Measurements from ENCODE around the gene SULT2B1.
"Not testable (repeated sequence)": the region's sequence is repeated elsewhere in the genome, so short reads cannot be mapped to it uniquely, and the experiment has no call there.

Gene SULT2B1

GRCh38 chr19:48569814-48570213 is 17.8 kb downstream of the SULT2B1 start:
- no peak overlapping the region for H3K9ac ChIP-seq
- H4K20me1 ChIP-seq (ENCODE audit: insufficient read depth), result no peaks in the 10 kb centered on the region
- H3K27ac ChIP-seq, result no peak overlapping the region
- H2AFZ ChIP-seq (ENCODE audit: low read depth), result no peak overlapping the region
- TF ChIP-seq CTCF (conservative IDR thresholded peaks at IDR 0.05; ENCODE audit: low read depth, low read length), result no peak
- no peaks in the 10 kb centered on the region for H3K79me2 ChIP-seq (ENCODE audit: insufficient read depth, low read depth)
- no peak overlapping the region for H3K4me2 ChIP-seq
- peaks cover 52% of the 10 kb centered on the region for H3K27me3 ChIP-seq (ENCODE audit: insufficient read depth, low read depth)
- H3K4me3 ChIP-seq (IDR thresholded peaks at IDR 0.05; ENCODE audit: insufficient read depth, low read depth, low read length), result no peak overlapping the region
- H3K36me3 ChIP-seq (ENCODE audit: insufficient read depth), result no peaks in the 10 kb centered on the region
- no peaks in the 10 kb centered on the region for H3K4me1 ChIP-seq (ENCODE audit: low read depth, poor library complexity, severe bottlenecking)

DNA sequence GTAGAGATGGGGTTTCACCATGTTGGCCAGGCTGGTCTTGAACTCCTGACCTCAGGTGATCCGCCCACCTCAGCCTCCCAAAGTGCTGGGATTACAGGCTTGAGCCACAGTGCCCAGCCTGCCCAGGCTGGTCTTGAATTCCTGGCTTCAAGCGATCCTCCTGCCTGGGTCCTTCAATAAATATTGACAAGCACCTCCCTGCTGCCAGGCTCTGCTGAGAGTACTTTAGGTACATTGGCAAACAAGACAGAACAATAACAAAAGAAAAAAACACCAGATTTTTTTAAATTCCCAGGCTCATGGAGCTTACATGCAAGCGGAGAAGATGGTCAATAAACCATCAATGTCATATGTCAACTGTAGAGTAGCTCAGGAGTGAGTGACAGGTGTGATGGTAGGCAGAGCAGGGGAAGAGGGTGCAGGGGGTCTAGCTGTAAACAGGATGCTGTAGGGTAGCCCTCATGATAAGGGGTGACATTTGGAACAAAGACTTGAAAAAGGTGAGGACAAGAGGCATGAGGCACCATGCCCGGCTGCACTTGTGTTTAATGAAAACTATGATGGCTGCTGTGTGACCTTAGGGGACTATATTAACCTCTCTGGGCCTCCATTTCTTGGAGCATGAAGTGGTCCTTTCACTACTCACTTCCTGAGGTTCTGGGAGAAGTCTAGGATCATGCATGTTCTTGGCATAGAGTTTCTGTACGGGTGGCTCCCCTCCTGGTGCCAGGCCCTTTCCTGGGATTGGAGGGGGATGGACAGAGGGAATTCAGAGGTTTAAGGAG is 19.6 kb downstream of the SULT2B1 start:
- Histone ChIP-seq H3K36me3 (ENCODE audit: insufficient read depth) (no peaks in the 10 kb centered on the region), H3K4me2 (no peak overlapping the region), H4K20me1 (ENCODE audit: insufficient read depth) (no peaks in the 10 kb centered on the region)

GRCh38 chr19:48573163-48573505 is 21.2 kb downstream of the SULT2B1 start:
- no peak for TF ChIP-seq CTCF (conservative IDR thresholded peaks at IDR 0.05; ENCODE audit: low read depth, low read length)
- no peak overlapping the region for H3K9ac ChIP-seq
- no peaks in the 10 kb centered on the region for H3K79me2 ChIP-seq (ENCODE audit: insufficient read depth, low read depth)
- H2AFZ ChIP-seq (ENCODE audit: low read depth), result no peak overlapping the region
- peaks cover 42% of the 10 kb centered on the region for H3K27me3 ChIP-seq (ENCODE audit: insufficient read depth, low read depth)
- no peaks in the 10 kb centered on the region for H3K36me3 ChIP-seq (ENCODE audit: insufficient read depth)
- no peak overlapping the region for H3K4me2 ChIP-seq
- H4K20me1 ChIP-seq (ENCODE audit: insufficient read depth), result no peaks in the 10 kb centered on the region
- H3K4me3 ChIP-seq (IDR thresholded peaks at IDR 0.05; ENCODE audit: insufficient read depth, low read depth, low read length), result no peak overlapping the region
- no peak overlapping the region for H3K27ac ChIP-seq
- H3K4me1 ChIP-seq (ENCODE audit: low read depth, poor library complexity, severe bottlenecking), result no peaks in the 10 kb centered on the region

More for the DNA sequence above, 19.6 kb downstream of the SULT2B1 start:
- H3K9ac ChIP-seq, result no peak overlapping the region
- H3K27ac ChIP-seq, result no peak overlapping the region
- H3K27me3 ChIP-seq (ENCODE audit: insufficient read depth, low read depth), result peaks cover 49% of the 10 kb centered on the region
- no peak for TF ChIP-seq CTCF (conservative IDR thresholded peaks at IDR 0.05; ENCODE audit: low read depth, low read length)
- no peaks in the 10 kb centered on the region for H3K79me2 ChIP-seq (ENCODE audit: insufficient read depth, low read depth)
- H3K4me3 ChIP-seq (IDR thresholded peaks at IDR 0.05; ENCODE audit: insufficient read depth, low read depth, low read length), result no peak overlapping the region
- no peak overlapping the region for H2AFZ ChIP-seq (ENCODE audit: low read depth)
- H3K4me1 ChIP-seq (ENCODE audit: low read depth, poor library complexity, severe bottlenecking), result no peaks in the 10 kb centered on the region

DNA sequence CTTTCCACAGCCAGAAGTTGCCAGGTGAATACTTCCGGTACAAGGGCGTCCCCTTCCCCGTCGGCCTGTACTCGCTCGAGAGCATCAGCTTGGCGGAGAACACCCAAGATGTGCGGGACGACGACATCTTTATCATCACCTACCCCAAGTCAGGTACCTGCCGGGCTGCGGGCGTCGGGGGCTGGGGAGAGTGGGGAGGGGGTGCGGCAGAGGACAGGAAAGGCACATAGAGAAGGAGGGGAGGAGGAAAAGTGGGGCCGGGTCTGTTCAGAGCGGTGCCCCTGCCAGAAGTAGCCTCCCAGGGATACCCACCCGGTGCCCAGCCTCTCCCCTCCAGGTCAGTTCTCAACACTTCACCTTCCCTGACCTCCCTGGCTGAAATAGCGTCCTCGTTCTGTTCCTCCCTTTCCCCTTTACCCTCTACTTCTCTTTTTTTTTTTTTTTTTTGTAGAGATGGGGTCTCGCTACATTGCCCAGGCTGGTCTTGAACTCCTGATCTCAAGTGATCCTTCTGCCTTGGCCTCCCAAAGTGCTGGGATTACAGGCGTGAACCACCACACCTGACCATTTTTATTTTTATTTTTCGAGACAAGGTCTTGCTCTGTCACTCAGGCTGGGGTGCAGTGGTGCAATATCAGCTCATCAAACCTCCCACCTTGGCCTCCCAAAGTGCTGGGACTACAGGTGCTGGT is 24.1 kb downstream of the SULT2B1 start:
- Histone ChIP-seq H3K79me2 (ENCODE audit: insufficient read depth, low read depth) (no peaks in the 10 kb centered on the region), H3K36me3 (ENCODE audit: insufficient read depth) (no peaks in the 10 kb centered on the region), H3K4me2 (no peak overlapping the region), H3K9ac (no peak overlapping the region), H4K20me1 (ENCODE audit: insufficient read depth) (no peaks in the 10 kb centered on the region), H3K27ac (no peak overlapping the region), H3K4me1 (ENCODE audit: low read depth, poor library complexity, severe bottlenecking) (no peaks in the 10 kb centered on the region), H3K27me3 (ENCODE audit: insufficient read depth, low read depth) (peaks cover 45% of the 10 kb centered on the region), H3K4me3 (IDR thresholded peaks at IDR 0.05; ENCODE audit: insufficient read depth, low read depth, low read length) (no peak overlapping the region), H2AFZ (ENCODE audit: low read depth) (no peak overlapping the region)
- no peak for TF ChIP-seq CTCF (conservative IDR thresholded peaks at IDR 0.05; ENCODE audit: low read depth, low read length)

- H4K20me1 ChIP-seq (ENCODE audit: insufficient read depth); H3K4me2 ChIP-seq; H3K27ac ChIP-seq; H3K79me2 ChIP-seq (ENCODE audit: insufficient read depth, low read depth); H2AFZ ChIP-seq (ENCODE audit: low read depth); H3K4me1 ChIP-seq (ENCODE audit: low read depth, poor library complexity, severe bottlenecking); H3K9ac ChIP-seq; H3K36me3 ChIP-seq (ENCODE audit: insufficient read depth); H3K4me3 ChIP-seq (IDR thresholded peaks at IDR 0.05; ENCODE audit: insufficient read depth, low read depth, low read length): not testable (repeated sequence)
- peaks cover 60% of the 10 kb centered on the region for H3K27me3 ChIP-seq (ENCODE audit: insufficient read depth, low read depth)
Observed at GRCh38 chr19:48577908-48578307, 25.9 kb downstream of the SULT2B1 start.

All from KMS-11 (cell line).